Panc1 (cell line): ENCODE measurements around the gene RHBDF1. TPM values are rescaled to one million over a fixed set of nuclear protein-coding genes. Genes with fewer than 3 reads are reported as not detected.
"Not testable (repeated sequence)": the region's sequence is repeated elsewhere in the genome, so short reads cannot be mapped to it uniquely, and the experiment has no call there.

Source experiments
- ATAC-seq: fragments of 200-7000 bp; cut with Tn5 transposase; 2 replicates; pipeline ENCODE4 v1.9.1; 2020; ENCODE audit warnings: mild to moderate bottlenecking, moderate library complexity
- BruUV-seq: library from RNA; stranded (reverse); fragments of 400-500 nt; replicated peaks from 2 replicates; lab custom pipeline; 2021; lab: Mats Ljungman, UMichigan
- CTCF ChIA-PET: fragments of 300-600 bp; sonication (Branson Sonifier 250); formaldehyde crosslinking; loops from one replicate; lab custom pipeline; 2022; ENCODE audit warnings: antibody characterized with exemption; lab: Charles Lee
- POLR2A ChIA-PET: fragments of 300-600 bp; sonication (Branson Sonifier 250); formaldehyde crosslinking; loops from one replicate; lab custom pipeline; 2022; ENCODE audit warnings: antibody characterized with exemption; lab: Charles Lee
- DNase-seq: peaks from one replicate; pipeline ENCODE4 v3.0.0-alpha.2; 2010; ENCODE audit warnings: low read depth, low spot score
- H3K27ac ChIP-seq: 2 replicates; pipeline ENCODE4 v1.5.1; 2011; ENCODE audit warnings: mild to moderate bottlenecking, low read length, inconsistent platforms
- H3K27me3 ChIP-seq: fragments of 200-500 bp; sonication (Bioruptor generic); 2 replicates; pipeline ENCODE4 v1.6.0; 2014; ENCODE audit warnings: low read length, inconsistent platforms; ENCODE audit not compliant: control insufficient read depth, insufficient read depth
- H3K36me3 ChIP-seq: fragments of 200-500 bp; sonication (Bioruptor generic); 2 replicates; pipeline ENCODE4 v1.5.1; 2014; ENCODE audit warnings: inconsistent platforms, mild to moderate bottlenecking, low read length, moderate library complexity; ENCODE audit not compliant: control insufficient read depth, insufficient read depth
- H3K4me1 ChIP-seq: 2 replicates; pipeline ENCODE4 v1.5.1; 2011; ENCODE audit warnings: inconsistent platforms, mild to moderate bottlenecking, low read length, moderate library complexity; ENCODE audit not compliant: control insufficient read depth, insufficient read depth
- H3K4me3 ChIP-seq, 2 experiments: 2 replicates each; pipeline ENCODE4 v1.5.1; 2011 to 2012; ENCODE audit warnings: low read depth in 2 of 2, low read length in 2 of 2, mild to moderate bottlenecking in 2 of 2, inconsistent platforms in 1 of 2, moderate library complexity in 1 of 2
- H3K9me3 ChIP-seq: fragments of 200-500 bp; sonication (Bioruptor generic); 2 replicates; pipeline ENCODE4 v1.5.1; 2014; ENCODE audit warnings: low read depth, mild to moderate bottlenecking, inconsistent platforms, low read length, moderate library complexity; ENCODE audit not compliant: control insufficient read depth, insufficient read depth
- in situ Hi-C: cut with HindIII; loops from 2 replicates; pipeline ENCODE4 v1.10.0; 2016; ENCODE audit warnings: low sequenced_read_pairs, low pct_unique_long_range_greater_than_20kb
- intact Hi-C: fragments of 100-400 bp; cut with micrococcal nuclease; formaldehyde crosslinking; loops from one replicate; pipeline ENCODE4 v1.10.0; 2022; ENCODE audit not compliant: unreplicated experiment
- total RNA-seq: library from RNA; stranded (reverse); gene quantifications from one replicate; pipeline ENCODE4 v1.2.1, GENCODE V29; 2021; ENCODE audit not compliant: unreplicated experiment

RHBDF1 gene
- total RNA-seq, 1 experiment from 2014 or later = 41.7 TPM

- intact Hi-C loops, ATAC-seq, CTCF ChIA-PET, in situ Hi-C loops, H3K9me3 ChIP-seq, H3K4me1 ChIP-seq, BruUV-seq, H3K27ac ChIP-seq, H3K27me3 ChIP-seq, H3K36me3 ChIP-seq, H3K4me3 ChIP-seq, POLR2A ChIA-PET, DNase-seq: not testable (repeated sequence)
Observed at GRCh38 chr16:33154-33876, 39.1 kb downstream of the RHBDF1 start.

GRCh38 chr16:30627-31026, 41.8 kb downstream of the RHBDF1 start:
- H3K36me3 ChIP-seq, H3K4me3 ChIP-seq, H3K9me3 ChIP-seq, H3K27ac ChIP-seq, BruUV-seq, H3K4me1 ChIP-seq, DNase-seq, in situ Hi-C loops, intact Hi-C loops, POLR2A ChIA-PET, ATAC-seq, H3K27me3 ChIP-seq, CTCF ChIA-PET: not testable (repeated sequence)

- intact Hi-C loops, POLR2A ChIA-PET, BruUV-seq, H3K36me3 ChIP-seq, H3K4me3 ChIP-seq, H3K9me3 ChIP-seq, H3K27ac ChIP-seq, in situ Hi-C loops, H3K27me3 ChIP-seq, DNase-seq, CTCF ChIA-PET, H3K4me1 ChIP-seq, ATAC-seq: not testable (repeated sequence)
Observed at GRCh38 chr16:25926-26348, 46.5 kb downstream of the RHBDF1 start.

DNA sequence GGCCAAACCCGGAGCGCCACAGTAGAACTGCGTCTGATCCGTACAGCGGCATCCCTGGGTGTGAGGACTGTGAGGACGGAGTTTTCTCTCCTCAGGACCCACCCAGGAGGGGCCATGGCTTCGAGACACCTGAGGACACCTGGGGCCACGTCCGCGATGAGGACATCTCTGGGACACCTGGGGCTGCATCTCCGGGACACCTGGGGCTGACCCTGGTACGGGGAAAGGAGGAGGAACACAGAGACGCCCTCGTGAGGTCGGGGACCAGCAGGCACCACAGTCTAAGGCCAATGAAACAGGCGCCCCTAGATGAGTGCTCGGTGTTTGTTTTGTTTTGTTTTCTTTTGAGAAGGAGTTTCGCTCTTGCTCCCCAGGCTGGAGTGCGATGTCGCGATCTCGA, 48.3 kb downstream of the RHBDF1 start:
- DNase-seq, ATAC-seq, CTCF ChIA-PET, in situ Hi-C loops, intact Hi-C loops, H3K4me3 ChIP-seq, H3K4me1 ChIP-seq, H3K27ac ChIP-seq, POLR2A ChIA-PET, BruUV-seq, H3K36me3 ChIP-seq, H3K27me3 ChIP-seq, H3K9me3 ChIP-seq: not testable (repeated sequence)

- H3K4me3 ChIP-seq, POLR2A ChIA-PET, H3K9me3 ChIP-seq, in situ Hi-C loops, intact Hi-C loops, H3K27ac ChIP-seq, DNase-seq, H3K36me3 ChIP-seq, CTCF ChIA-PET, H3K4me1 ChIP-seq, H3K27me3 ChIP-seq, ATAC-seq, BruUV-seq: not testable (repeated sequence)
Observed at GRCh38 chr16:20886-21285, 51.5 kb downstream of the RHBDF1 start.

GRCh38 chr16:17062-17765, 55.2 kb downstream of the RHBDF1 start:
- POLR2A ChIA-PET, H3K27me3 ChIP-seq, H3K4me1 ChIP-seq, H3K36me3 ChIP-seq, DNase-seq, ATAC-seq, H3K4me3 ChIP-seq, BruUV-seq, in situ Hi-C loops, H3K9me3 ChIP-seq, H3K27ac ChIP-seq, intact Hi-C loops, CTCF ChIA-PET: not testable (repeated sequence)
